ENCODE results near the gene SYNDIG1L.

SYNDIG1L gene

DNA sequence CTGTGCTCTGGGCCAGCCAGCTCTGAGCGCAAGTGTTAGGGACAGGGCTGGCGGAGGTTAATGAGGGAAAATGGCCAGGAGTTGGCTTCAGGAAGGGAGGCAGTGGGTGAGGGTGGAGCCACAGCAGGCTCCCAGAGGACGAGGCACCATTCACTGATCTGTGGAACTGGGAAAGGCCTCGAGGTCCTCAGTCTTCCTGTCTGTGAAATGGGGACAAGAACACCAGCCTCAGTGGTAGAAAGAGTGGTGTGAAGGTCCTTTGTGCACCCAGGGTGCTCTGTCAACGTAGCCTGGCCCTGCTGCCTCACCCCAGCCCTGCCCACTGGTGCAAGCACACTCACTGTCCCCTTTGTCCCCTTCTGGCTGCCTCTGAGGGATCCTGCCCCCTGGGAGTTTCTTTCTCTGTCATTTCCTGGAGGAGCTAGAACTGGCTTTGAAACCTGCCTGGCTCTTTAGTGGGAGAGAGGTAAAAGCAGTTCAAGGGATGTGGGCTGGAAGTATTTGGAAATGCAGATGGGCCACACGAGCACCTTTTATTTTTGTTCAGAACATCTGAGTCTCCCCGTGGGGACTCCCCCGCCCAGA lies 25.0 kb downstream of the SYNDIG1L start:
- Histone ChIP-seq H3K9ac (ENCODE audit: low read length) (no peak overlapping the region), H3K27ac (ENCODE audit: low read length) (peak overlapping the region; percentile 66; the same call in 1 of the 2 replicates), H3K4me1 (ENCODE audit: low read length) (peaks cover 5% of the 10 kb centered on the region), H4K20me1 (ENCODE audit: insufficient read depth, low read length) (no peaks in the 10 kb centered on the region), H3F3A (ENCODE audit: insufficient read depth, low read length) (peaks cover 7% of the 10 kb centered on the region), H3K4me2 (ENCODE audit: low read depth, low read length) (peak overlapping the region; percentile 98), H3K79me2 (ENCODE audit: low read length) (no peaks in the 10 kb centered on the region), H3K9me2 (replicated peaks; ENCODE audit: insufficient read depth, low read length) (no peaks in the 10 kb centered on the region), H3K9me3 (replicated peaks; ENCODE audit: insufficient read depth, low read length) (no peaks in the 10 kb centered on the region), H3K27me3 (replicated peaks; ENCODE audit: insufficient read depth, low read length) (no peaks in the 10 kb centered on the region), H3K36me3 (replicated peaks; ENCODE audit: insufficient read depth, low read length) (no peaks in the 10 kb centered on the region), H2AFZ (ENCODE audit: low read length) (peak overlapping the region; percentile 80), H3K4me3 (ENCODE audit: low read length) (no peak overlapping the region; the same call in 1 of the 2 replicates)
- TF ChIP-seq EZH2 (optimal IDR thresholded peaks at IDR 0.05; ENCODE audit: low read depth, low read length) (no peak), EZH2phosphoT487 (IDR thresholded peaks at IDR 0.05; ENCODE audit: low read length) (no peak)
- TF ChIP-seq, protein P1, sequence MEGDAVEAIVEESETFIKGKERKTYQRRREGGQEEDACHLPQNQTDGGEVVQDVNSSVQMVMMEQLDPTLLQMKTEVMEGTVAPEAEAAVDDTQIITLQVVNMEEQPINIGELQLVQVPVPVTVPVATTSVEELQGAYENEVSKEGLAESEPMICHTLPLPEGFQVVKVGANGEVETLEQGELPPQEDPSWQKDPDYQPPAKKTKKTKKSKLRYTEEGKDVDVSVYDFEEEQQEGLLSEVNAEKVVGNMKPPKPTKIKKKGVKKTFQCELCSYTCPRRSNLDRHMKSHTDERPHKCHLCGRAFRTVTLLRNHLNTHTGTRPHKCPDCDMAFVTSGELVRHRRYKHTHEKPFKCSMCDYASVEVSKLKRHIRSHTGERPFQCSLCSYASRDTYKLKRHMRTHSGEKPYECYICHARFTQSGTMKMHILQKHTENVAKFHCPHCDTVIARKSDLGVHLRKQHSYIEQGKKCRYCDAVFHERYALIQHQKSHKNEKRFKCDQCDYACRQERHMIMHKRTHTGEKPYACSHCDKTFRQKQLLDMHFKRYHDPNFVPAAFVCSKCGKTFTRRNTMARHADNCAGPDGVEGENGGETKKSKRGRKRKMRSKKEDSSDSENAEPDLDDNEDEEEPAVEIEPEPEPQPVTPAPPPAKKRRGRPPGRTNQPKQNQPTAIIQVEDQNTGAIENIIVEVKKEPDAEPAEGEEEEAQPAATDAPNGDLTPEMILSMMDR (IDR thresholded peaks at IDR 0.05; ENCODE audit: low read length), result no peak
- DNase-seq, result no peak

DNA sequence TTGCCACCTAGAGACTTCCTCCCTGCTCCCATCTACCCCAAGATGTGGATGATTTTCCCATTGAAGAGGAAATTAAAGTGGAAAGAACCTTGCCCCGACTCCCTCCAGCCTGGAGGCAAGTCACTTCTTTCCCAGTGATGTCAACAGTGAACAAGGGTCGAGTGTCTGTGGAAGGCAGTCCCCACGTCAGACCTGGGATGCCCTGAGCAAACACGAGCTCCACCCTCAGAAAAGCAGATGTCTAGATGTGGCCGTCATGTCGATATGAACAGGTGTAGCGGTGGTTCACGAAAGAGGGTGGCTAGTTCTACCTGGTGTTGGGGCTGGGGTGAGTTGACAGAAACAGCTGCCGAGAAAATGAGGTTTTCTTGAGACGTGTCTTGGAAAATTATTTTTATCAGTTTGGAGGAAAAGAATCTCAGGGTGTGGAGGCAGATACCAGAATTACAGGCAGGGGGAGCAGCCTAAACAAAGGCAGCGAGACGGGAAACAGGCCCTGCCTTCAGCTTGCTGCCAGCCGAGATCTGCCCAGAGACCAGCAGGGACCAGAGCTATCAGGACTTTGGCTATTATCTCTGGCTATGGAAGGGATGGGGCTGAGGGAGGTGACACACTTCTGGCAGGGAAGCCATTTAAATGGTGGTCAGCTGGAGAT lies 25.9 kb downstream of the SYNDIG1L start:
- no peak for DNase-seq
- Histone ChIP-seq H3K27ac (ENCODE audit: low read length) (no peak overlapping the region), H3K4me2 (ENCODE audit: low read depth, low read length) (no peak overlapping the region)

DNA sequence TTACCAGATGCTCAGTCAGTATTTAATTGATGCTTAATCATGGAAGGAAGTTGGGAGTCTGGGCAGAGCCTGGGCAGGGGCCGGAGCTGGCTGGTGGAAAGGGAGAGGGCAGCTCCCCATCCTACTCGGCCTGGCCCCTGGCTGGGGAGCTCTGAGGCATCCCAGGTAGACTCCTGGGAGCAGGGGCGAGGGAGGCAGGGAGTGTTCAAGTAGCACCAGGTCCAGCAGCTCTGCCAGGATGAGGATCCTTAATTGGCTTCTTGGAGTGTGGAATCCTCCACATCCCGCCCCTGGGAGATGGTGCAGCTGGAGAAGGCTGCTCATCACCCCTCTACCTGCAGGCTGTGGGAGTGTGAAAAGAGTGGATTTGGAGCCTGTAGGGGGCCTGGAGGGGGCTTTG lies 30.9 kb downstream of the SYNDIG1L start:
- Histone ChIP-seq H3K27me3 (replicated peaks; ENCODE audit: insufficient read depth, low read length) (no peaks in the 10 kb centered on the region), H3K4me2 (ENCODE audit: low read depth, low read length) (no peak overlapping the region), H3K9me3 (replicated peaks; ENCODE audit: insufficient read depth, low read length) (no peaks in the 10 kb centered on the region), H3K79me2 (ENCODE audit: low read length) (no peaks in the 10 kb centered on the region), H2AFZ (ENCODE audit: low read length) (no peak overlapping the region), H3K27ac (ENCODE audit: low read length) (no peak overlapping the region), H3K4me3 (ENCODE audit: low read length) (no peak overlapping the region), H3F3A (ENCODE audit: insufficient read depth, low read length) (no peaks in the 10 kb centered on the region), H4K20me1 (ENCODE audit: insufficient read depth, low read length) (no peaks in the 10 kb centered on the region), H3K9ac (ENCODE audit: low read length) (no peak overlapping the region), H3K36me3 (replicated peaks; ENCODE audit: insufficient read depth, low read length) (no peaks in the 10 kb centered on the region), H3K9me2 (replicated peaks; ENCODE audit: insufficient read depth, low read length) (no peaks in the 10 kb centered on the region), H3K4me1 (ENCODE audit: low read length) (no peaks in the 10 kb centered on the region)
- TF ChIP-seq, protein P1 (IDR thresholded peaks at IDR 0.05; ENCODE audit: low read length), result no peak
- TF ChIP-seq EZH2phosphoT487 (IDR thresholded peaks at IDR 0.05; ENCODE audit: low read length), result no peak
- no peak for TF ChIP-seq EZH2 (optimal IDR thresholded peaks at IDR 0.05; ENCODE audit: low read depth, low read length)
- no peak for DNase-seq

More for the DNA sequence above, 25.9 kb downstream of the SYNDIG1L start:
- Histone ChIP-seq H3K9me2 (replicated peaks; ENCODE audit: insufficient read depth, low read length) (no peaks in the 10 kb centered on the region), H3K4me3 (ENCODE audit: low read length) (no peak overlapping the region), H3K27me3 (replicated peaks; ENCODE audit: insufficient read depth, low read length) (no peaks in the 10 kb centered on the region), H3K36me3 (replicated peaks; ENCODE audit: insufficient read depth, low read length) (no peaks in the 10 kb centered on the region), H3K4me1 (ENCODE audit: low read length) (peaks cover 5% of the 10 kb centered on the region), H3K9me3 (replicated peaks; ENCODE audit: insufficient read depth, low read length) (no peaks in the 10 kb centered on the region), H3K79me2 (ENCODE audit: low read length) (no peaks in the 10 kb centered on the region), H2AFZ (ENCODE audit: low read length) (no peak overlapping the region), H4K20me1 (ENCODE audit: insufficient read depth, low read length) (no peaks in the 10 kb centered on the region), H3F3A (ENCODE audit: insufficient read depth, low read length) (peaks cover 7% of the 10 kb centered on the region), H3K9ac (ENCODE audit: low read length) (no peak overlapping the region)
- TF ChIP-seq, protein P1 (IDR thresholded peaks at IDR 0.05; ENCODE audit: low read length), result no peak
- no peak for TF ChIP-seq EZH2 (optimal IDR thresholded peaks at IDR 0.05; ENCODE audit: low read depth, low read length)
- TF ChIP-seq EZH2phosphoT487 (IDR thresholded peaks at IDR 0.05; ENCODE audit: low read length), result no peak
